Measurements from ENCODE around the gene CHPF.

The CHPF gene

DNA sequence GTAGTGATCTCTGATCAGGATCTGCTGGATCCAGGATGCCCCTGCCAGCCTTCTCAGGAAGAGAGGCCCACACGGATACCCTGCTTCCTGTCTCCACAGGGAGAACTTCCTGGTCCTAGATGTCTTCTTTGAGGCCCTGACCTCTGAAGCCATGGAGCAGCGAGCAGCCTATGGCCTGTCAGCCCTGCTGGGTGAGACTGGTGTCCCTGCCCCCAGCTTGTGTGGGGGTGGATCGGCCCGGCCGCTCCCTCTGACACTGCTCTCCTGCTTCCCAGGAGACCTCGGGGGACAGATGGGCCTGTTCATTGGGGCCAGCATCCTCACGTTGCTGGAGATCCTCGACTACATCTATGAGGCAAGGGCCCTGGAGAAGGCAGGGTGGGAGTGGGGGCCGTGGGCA is 6.6 kb downstream of the CHPF start:
- H3K4me3 ChIP-seq (ENCODE audit: low read length) = no peak overlapping the region
- TF ChIP-seq, protein P1, sequence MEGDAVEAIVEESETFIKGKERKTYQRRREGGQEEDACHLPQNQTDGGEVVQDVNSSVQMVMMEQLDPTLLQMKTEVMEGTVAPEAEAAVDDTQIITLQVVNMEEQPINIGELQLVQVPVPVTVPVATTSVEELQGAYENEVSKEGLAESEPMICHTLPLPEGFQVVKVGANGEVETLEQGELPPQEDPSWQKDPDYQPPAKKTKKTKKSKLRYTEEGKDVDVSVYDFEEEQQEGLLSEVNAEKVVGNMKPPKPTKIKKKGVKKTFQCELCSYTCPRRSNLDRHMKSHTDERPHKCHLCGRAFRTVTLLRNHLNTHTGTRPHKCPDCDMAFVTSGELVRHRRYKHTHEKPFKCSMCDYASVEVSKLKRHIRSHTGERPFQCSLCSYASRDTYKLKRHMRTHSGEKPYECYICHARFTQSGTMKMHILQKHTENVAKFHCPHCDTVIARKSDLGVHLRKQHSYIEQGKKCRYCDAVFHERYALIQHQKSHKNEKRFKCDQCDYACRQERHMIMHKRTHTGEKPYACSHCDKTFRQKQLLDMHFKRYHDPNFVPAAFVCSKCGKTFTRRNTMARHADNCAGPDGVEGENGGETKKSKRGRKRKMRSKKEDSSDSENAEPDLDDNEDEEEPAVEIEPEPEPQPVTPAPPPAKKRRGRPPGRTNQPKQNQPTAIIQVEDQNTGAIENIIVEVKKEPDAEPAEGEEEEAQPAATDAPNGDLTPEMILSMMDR (conservative IDR thresholded peaks at IDR 0.05; ENCODE audit: low read depth, low read length) = no peak
- DNase-seq (ENCODE audit: low read depth) = no peak

DNA sequence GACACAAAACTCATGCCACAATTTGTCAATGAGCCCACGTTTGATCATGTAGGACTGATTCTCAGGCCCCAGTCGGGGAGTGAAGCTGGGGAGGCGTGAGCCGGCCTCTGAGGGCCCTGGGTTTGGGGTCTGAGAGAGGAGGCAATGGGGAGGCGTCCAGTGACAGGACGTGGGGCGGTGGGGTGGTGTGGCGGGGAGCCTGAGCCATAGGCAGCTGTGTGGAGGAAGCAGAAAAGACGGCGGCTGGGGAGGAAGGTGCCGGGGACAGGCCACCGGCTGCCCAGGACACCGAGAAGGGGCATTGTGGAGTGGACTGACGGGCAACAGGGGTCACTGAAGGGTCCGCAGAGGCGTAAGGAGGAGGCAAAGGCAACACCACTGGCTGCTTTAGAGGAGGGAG is 7.2 kb downstream of the CHPF start:
- no peak for DNase-seq (ENCODE audit: low read depth)
- H3K4me3 ChIP-seq (ENCODE audit: low read length) = no peak overlapping the region
- TF ChIP-seq, protein P1 (conservative IDR thresholded peaks at IDR 0.05; ENCODE audit: low read depth, low read length) = no peak

DNA sequence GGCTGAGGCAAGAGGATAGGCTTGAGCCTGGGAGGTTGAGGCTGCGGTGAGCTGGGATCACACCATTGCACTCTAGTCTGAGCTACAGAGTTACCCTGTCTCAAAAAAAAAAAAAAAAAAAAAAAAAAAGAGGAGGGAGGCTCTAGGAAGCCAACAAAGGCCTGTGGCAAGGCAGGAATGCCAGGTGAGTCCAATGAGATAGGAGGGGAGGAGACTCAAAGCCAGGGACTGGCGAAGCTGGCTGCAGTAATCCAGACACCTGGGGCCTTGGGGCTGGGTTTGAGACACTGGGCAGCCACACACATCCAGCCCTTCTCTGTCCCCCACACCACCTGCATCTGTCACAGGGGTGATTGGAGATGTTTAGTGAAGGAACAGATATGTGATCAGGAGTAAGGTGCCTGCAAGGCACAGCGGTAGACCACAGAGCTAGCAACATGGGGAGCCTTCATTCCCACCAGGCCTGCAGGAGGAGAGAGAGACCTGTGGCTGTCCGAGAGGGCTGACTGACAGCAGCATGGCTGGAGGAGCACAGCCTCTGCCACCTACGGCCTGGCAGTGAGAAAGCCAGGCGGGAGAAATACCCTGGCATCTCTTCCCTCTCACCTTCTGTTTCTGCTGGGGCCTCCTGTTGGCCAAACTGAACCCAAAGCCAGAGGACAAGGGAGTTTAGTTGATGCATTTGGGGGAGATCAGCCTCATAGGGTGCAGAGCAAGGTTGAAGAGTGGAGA is 9.5 kb downstream of the CHPF start:
- no peak overlapping the region for H3K4me3 ChIP-seq (ENCODE audit: low read length)
- no peak for DNase-seq (ENCODE audit: low read depth)
- TF ChIP-seq, protein P1 (conservative IDR thresholded peaks at IDR 0.05; ENCODE audit: low read depth, low read length) = no peak

DNA sequence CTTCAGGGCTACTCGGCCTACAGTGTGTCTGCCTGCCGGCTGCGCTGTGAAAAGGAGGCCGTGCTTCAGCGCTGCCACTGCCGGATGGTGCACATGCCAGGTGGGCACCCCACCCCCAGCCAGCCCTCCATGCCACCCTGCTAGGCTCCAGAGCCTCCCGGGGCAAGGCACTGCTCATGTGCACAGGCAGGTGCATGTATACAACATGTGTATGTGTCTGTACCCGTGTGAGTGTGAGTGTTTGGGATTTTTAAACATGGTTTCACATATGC is 11.3 kb downstream of the CHPF start:
- TF ChIP-seq, protein P1 (conservative IDR thresholded peaks at IDR 0.05; ENCODE audit: low read depth, low read length) = no peak
- H3K4me3 ChIP-seq (ENCODE audit: low read length) = no peak overlapping the region
- no peak for DNase-seq (ENCODE audit: low read depth)

DNA sequence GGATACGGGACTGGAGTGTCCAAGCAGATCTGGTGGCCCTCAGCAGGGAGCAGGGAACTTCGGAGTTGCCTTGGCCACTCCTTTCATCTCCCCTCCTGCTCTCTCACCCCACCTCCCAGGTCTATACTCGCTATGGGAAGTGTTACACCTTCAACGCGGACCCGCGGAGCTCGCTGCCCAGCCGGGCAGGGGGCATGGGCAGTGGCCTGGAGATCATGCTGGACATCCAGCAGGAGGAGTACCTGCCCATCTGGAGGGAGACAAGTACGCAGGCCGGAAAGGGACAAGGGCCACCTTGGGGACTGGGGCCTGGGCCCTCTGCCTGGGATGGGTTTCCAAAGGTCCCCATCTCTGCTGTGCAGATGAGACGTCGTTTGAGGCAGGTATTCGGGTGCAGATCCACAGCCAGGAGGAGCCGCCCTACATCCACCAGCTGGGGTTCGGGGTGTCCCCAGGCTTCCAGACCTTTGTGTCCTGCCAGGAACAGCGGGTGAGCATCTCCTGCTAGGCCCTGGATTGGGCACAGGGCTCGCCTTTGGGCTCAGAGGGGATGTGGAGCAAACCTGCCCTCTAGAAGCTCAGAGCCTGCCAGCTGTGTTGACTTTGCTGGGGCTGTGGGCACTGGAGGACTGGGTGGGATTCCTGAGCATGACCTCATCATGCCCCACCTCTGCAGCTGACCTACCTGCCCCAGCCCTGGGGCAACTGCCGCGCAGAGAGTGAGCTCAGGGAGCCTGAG is 11.8 kb downstream of the CHPF start:
- no peak overlapping the region for H3K4me3 ChIP-seq (ENCODE audit: low read length)
- no peak for DNase-seq (ENCODE audit: low read depth)
- TF ChIP-seq, protein P1 (conservative IDR thresholded peaks at IDR 0.05; ENCODE audit: low read depth, low read length) = no peak

DNA sequence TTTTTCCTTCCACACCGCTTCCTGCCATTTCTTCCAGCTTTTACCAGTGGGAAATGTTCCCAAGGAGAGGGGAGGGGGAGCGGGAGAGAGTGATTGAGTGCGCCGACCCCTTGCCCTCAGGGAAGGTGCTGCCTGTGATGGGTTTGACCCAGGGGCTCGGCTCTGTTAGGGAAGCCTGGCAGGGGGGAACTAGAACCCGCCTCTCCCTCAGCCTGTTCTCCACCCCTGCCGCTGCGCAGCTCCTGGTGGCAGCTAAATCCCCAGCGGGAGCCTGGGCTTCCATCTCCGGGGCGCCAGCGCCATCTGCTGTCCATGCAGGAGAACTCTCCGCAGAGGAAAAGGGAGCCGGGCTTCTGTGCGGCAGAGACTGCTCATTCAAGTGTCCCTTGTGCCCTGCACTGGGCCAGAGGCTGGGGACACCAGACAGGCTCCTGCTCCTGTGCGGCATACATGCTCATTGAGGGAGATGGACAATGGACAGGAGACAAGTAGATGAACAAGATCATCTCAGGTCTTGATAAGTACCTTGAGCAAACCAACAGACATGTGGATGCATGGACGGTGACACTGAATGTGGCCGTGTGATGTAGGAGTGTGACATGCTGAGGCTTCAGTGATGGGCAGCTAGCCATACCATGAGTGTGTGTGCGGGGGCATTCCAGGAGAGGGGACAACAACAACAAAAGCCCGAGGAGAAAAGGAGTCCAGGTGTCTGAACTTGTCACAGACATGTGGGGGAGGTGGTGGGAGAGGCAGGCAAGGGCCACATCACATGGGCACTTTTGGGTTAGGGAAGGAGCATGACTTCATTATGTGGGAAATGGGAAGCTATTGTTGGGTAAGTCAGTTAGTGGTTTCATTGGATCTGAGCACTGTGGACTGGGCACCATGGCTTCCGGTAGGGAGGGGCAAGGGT is 13.3 kb downstream of the CHPF start:
- peak overlapping the region; percentile 18 for H3K4me3 ChIP-seq (ENCODE audit: low read length)
- no peak for DNase-seq (ENCODE audit: low read depth)
- TF ChIP-seq, protein P1 (conservative IDR thresholded peaks at IDR 0.05; ENCODE audit: low read depth, low read length) = peak; percentile 94
